Measurements from ENCODE around the gene PDCD7. TPM values are rescaled to one million over a fixed set of nuclear protein-coding genes. Genes with fewer than 3 reads are reported as not detected.
A peak's percentile ranks its signal among the peaks of the same experiment; 100 is the strongest.

Gene PDCD7
- total RNA-seq, 1 experiment from 2014 or later = 23.5 TPM

GRCh38 chr15:65092911-65093792 lies 40.5 kb downstream of the PDCD7 start:
- Mint-ChIP-seq H3K4me1 (peaks cover 9% of the 10 kb centered on the region), H3K4me3 (no peak overlapping the region), H3K9me3 (no peaks in the 10 kb centered on the region), H3K36me3 (no peaks in the 10 kb centered on the region), H3K27me3 (ENCODE audit: low read depth) (no peaks in the 10 kb centered on the region), H3K27ac (0 out of 2 replicates have a peak overlapping the region, but pooled peaks have one; percentile 23)
- ATAC-seq (no peak), DNase-seq (ENCODE audit: low spot score) (no peak)
- no peak for TF ChIP-seq EMX1 (CRISPR knock-in tag; IDR thresholded peaks at IDR 0.05)
- TF ChIP-seq GRHL2 (CRISPR knock-in tag; IDR thresholded peaks at IDR 0.05; ENCODE audit: insufficient replicate concordance, severe bottlenecking) = no peak
- TF ChIP-seq CTCF (IDR thresholded peaks at IDR 0.05) = no peak
- TF ChIP-seq MXD4 (CRISPR knock-in tag; IDR thresholded peaks at IDR 0.05; ENCODE audit: borderline replicate concordance) = no peak
- TF ChIP-seq ATF6 (CRISPR knock-in tag; IDR thresholded peaks at IDR 0.05) = no peak
- no peak for TF ChIP-seq ZNF232 (CRISPR knock-in tag; IDR thresholded peaks at IDR 0.05)
- no peak for TF ChIP-seq ZBTB21 (CRISPR knock-in tag; IDR thresholded peaks at IDR 0.05; ENCODE audit: borderline replicate concordance)
- TF ChIP-seq NFE2L1 (CRISPR knock-in tag; IDR thresholded peaks at IDR 0.05) = no peak
- TF ChIP-seq STAT6 (CRISPR knock-in tag; conservative IDR thresholded peaks at IDR 0.05; ENCODE audit: low read depth) = no peak
- no peak for TF ChIP-seq FOXJ3 (CRISPR knock-in tag; IDR thresholded peaks at IDR 0.05; ENCODE audit: borderline replicate concordance)
- CTCF ChIA-PET = interaction anchor here (0.6 to 1.6 kb wide), 4 partner anchors 8 to 115 kb away, joined by 3 to 10 read pairs (median 4); no protein-coding TSS in a partner anchor
- POLR2A ChIA-PET = interaction anchor here (0.9 kb wide), 1 partner anchor 9 kb away, joined by 3 read pairs; no protein-coding TSS in a partner anchor

GRCh38 chr15:65091946-65092770 lies 41.5 kb downstream of the PDCD7 start:
- DNase-seq (ENCODE audit: low spot score) = no peak
- no peaks in the 10 kb centered on the region for H3K9me3 Mint-ChIP-seq

More at GRCh38 chr15:65091946-65092770, 41.5 kb downstream of the PDCD7 start:
- Mint-ChIP-seq H3K4me1 (peaks cover 17% of the 10 kb centered on the region), H3K27me3 (ENCODE audit: low read depth) (no peaks in the 10 kb centered on the region), H3K4me3 (no peak overlapping the region), H3K27ac (no peak overlapping the region), H3K36me3 (no peaks in the 10 kb centered on the region)
- CTCF ChIA-PET = interaction anchor here (0.6 to 1.6 kb wide), 4 partner anchors 9 to 12 kb away, joined by 4 to 10 read pairs (median 5); no protein-coding TSS in a partner anchor
- no peak for ATAC-seq
- POLR2A ChIA-PET = interaction anchor here (0.9 kb wide), 1 partner anchor 10 kb away, joined by 3 read pairs; no protein-coding TSS in a partner anchor
- TF ChIP-seq ATF1 (CRISPR knock-in tag; IDR thresholded peaks at IDR 0.05) (no peak), E2F4 (CRISPR knock-in tag; IDR thresholded peaks at IDR 0.05; ENCODE audit: borderline replicate concordance, low read depth) (no peak), CBFB (CRISPR knock-in tag; IDR thresholded peaks at IDR 0.05; ENCODE audit: low read depth) (no peak), ZNF138 (CRISPR knock-in tag; conservative IDR thresholded peaks at IDR 0.05) (no peak)
